GM08714 (cell line): Measurements from ENCODE around the gene POPDC2.

Experiments used
- H3K4me3 ChIP-seq: fragments of 200-500 bp; sonication (Bioruptor generic); 2 replicates; pipeline ENCODE4 v1.5.1; 2014; ENCODE audit warnings: mild to moderate bottlenecking, low read length, inconsistent platforms
- ZNF274 ChIP-seq: IDR thresholded peaks from 2 replicates; pipeline ENCODE4 v1.6.1; 2012; ENCODE audit warnings: mild to moderate bottlenecking, low read depth, low read length

POPDC2 gene

DNA sequence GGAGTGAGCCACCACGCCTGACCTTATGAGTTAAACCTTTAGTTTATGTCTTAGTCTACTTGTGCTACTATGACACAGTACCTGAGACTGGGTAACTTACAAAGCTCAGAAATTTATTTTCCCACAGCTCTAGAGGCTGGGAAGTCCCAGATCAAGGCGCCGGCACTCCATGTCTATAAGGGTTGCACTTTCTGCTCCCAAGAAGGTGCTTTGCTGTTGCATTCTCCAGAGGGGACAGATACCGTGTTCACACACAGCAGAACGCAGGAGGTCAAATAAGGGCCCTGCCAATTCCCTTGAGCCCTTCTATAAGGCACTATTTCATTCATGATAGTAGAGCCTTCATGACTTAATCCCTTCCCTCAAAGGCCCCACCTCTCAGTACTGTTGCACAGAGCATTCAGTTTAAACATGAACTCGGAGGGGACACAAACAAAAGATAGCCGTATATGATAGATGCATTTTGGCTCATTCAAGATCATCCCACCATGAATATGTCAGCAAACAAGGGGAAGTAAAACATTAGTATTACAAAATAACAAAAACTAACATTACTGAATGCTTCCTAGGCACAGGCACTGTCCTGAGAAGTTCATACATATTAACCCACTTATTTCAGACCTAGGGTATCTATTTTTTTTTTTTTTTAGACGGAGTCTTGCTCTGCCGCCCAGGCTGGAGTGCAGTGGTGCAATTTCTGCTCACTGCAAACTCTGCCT, 36.2 kb downstream of the POPDC2 start:
- no peak overlapping the region for H3K4me3 ChIP-seq
- TF ChIP-seq ZNF274, result no peak

DNA sequence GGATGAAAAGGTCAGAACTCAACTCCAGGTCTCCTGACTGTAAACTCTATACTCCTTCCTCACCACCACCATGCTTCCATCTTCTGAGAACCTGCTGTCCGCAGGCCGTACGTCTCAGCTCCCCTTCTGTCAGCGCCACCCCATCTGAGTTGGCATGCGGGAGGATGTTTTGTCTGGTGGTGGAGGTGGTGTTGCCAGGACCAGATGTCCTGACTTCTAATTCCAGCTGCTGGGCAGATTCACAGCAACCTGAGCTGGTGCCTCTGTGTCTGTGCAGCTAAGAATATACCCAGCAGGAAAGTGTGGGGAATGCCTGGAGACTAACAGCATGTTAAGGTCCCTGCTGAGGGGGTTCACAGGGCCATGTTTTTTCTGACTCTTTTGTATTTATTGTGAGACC, 39.5 kb downstream of the POPDC2 start:
- TF ChIP-seq ZNF274, result no peak
- no peak overlapping the region for H3K4me3 ChIP-seq

DNA sequence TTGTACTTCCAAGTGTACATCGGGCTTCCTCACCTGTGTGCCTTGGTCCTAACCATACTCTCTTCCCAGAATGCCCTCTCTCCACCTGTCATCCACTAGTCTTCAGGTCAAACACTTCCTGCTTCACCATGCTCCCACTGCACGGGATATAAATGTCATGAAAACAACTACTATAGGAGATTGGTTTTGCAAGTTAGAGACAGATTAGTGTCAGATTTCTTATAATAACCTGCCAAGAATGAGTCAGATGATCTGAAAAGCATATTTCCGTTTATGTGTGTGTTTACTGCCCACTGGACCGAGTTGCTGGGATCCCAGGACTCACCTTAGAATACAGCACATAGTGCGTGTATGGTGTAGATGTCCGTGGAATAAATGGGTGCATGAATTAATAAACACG, 41.3 kb downstream of the POPDC2 start:
- no peak for TF ChIP-seq ZNF274
- H3K4me3 ChIP-seq, result no peak overlapping the region

DNA sequence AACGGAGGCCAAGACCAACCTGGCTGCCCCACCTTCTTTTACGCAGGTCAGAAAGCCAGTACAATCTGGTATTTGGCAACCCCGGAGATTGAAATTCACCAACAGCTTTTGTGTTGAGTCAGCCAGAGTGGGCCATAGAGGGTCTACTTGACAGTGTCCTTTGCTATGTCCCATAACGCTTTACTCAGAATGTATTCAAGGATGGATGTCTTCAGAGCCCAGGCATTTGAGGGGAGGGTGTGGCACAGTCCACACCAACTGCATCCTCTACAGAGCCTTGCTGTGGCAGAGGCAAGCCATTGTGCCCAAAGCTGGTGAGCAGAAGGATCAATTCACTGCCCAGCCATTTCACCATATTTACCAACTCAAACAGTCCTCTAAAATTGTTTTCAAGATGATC, 44.3 kb downstream of the POPDC2 start:
- no peak overlapping the region for H3K4me3 ChIP-seq
- TF ChIP-seq ZNF274, result no peak

DNA sequence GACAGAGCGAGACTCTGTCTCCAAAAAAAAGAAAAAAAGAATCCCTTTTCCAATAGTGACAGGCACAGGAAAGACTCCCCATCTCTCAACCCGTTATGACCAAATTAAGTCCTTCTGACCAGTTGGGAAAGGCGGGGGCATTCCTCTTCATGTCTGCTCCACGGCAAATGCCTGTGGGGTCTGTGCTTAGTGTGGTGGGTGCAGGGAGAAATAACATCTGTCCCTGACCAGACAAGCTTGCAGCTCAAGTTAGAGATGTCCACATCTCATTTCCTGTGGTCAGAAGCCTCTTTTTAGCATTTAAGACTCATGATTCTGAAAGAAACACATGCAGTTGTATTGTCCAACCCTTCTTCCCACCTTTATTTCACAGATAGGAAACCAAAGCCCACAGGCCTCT, 46.5 kb downstream of the POPDC2 start:
- no peak overlapping the region for H3K4me3 ChIP-seq
- no peak for TF ChIP-seq ZNF274

DNA sequence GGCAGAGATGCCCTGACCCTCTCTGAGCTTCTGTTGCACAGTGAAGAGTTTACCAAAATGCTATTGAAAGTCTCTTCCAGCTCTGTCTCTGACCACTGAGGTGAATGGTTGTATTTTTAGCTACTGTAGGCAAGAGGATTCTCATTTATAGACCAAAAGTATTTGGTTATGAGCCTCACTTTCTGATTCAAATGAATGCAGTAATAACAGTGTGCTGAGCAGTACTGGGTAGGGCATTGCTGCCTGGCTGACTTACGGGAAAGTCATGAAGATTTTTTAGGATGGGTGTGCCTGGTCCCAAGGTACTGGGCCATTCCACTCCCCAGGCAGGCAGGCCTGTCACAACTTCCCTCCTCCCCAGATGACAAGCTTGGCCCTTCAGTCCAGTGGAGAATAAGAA, 47.2 kb downstream of the POPDC2 start:
- H3K4me3 ChIP-seq, result no peak overlapping the region
- TF ChIP-seq ZNF274, result no peak

DNA sequence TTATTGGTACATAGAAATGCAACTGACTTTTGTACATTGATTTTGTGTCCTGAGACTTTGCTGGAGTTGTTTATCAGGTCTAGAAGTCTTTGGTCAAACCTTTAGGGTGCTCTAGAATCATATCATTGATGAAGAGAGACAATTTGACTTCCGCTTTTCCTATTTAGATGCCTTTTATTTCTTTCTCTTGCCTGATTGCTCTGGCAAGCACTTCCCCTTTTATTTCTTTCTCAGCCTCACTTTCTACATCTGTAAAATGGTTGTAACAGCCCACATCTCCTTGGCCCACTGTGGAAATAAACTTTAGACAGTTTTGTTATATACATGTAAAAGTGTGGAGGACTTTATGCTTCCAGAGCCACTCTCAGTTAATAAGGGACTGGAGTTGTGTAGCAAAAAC, 48.7 kb downstream of the POPDC2 start:
- no peak for TF ChIP-seq ZNF274
- no peak overlapping the region for H3K4me3 ChIP-seq

DNA sequence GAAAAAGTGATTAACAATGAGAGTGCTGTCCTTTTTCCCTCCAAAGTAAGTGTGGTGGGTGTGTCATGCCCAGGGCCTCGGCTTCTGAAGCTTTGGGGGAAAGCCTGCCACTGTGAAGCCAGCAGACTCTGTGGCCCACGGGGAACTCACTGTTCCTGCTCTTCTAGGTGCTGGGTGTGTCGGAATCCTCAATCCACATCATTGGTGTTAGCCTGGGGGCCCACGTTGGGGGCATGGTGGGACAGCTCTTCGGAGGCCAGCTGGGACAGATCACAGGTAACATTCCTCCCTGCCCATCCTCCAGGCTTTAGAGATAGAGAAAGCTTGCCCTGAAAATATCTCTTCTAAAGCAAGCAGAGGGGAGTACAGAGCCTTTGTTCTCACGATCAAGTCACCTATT, 51.1 kb downstream of the POPDC2 start:
- H3K4me3 ChIP-seq, result no peak overlapping the region
- no peak for TF ChIP-seq ZNF274

DNA sequence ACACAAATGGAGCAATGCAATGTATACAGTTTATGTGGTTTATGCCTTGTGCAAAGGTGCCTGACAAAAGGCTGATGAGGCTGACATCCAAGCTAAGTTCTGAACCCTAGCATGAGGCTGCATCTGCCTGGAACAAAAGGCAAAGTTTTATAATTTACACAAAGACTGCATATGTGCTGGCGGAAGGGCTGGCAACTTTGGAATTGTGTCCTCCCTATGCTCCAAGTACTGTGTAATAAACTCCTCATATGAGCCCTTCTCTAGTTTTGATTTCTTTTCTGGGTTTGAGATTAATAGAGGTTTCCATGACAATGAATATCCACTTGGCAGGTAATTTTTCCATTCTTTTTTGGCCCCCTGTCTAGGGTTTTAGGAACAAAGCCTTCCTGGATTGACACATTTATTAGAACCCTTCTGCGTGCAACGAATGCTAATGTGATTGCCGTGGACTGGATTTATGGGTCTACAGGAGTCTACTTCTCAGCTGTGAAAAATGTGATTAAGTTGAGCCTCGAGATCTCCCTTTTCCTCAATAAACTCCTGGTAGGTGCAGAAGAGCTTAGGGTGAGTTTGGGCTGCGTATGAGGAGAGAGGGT, 51.9 kb downstream of the POPDC2 start:
- no peak for TF ChIP-seq ZNF274
- H3K4me3 ChIP-seq, result no peak overlapping the region

DNA sequence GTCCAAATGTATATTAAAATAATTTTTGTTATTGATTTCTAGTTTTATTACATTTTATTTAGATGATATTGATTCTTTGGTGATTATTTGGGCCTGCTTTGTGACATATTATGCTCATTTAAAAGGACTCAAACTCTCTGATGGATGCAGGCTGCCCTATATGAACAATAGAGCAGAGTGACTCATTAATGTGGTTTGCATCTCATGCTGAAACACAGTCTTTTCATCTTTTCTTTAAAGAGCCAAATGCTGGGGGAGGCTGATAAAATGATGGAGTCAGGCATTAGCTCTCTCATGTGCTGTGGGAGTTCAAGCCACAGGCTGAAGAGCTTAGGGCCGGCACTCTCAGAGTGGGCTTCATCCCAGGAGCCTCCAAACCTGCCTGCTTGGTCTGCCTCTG, 55.5 kb downstream of the POPDC2 start:
- no peak overlapping the region for H3K4me3 ChIP-seq
- TF ChIP-seq ZNF274, result no peak

DNA sequence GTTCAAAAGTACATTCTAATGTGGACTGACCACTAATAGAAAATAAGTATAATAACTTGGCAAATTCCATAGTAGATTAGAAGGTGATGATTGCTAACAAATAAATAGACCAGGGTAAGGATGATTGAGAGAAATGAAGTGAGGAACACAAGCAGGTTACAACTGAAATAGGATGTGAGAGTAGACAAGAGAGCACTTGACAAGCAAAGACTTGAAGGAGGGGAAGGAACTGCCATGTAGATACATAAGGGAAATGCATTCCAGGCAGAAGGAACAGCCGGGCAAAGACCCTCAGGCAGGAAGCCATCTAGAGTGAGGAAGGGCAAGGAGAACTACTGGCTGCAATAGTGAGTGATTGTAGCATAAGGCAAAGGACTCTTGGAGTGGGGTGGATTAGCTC, 57.7 kb downstream of the POPDC2 start:
- TF ChIP-seq ZNF274, result no peak
- no peak overlapping the region for H3K4me3 ChIP-seq

DNA sequence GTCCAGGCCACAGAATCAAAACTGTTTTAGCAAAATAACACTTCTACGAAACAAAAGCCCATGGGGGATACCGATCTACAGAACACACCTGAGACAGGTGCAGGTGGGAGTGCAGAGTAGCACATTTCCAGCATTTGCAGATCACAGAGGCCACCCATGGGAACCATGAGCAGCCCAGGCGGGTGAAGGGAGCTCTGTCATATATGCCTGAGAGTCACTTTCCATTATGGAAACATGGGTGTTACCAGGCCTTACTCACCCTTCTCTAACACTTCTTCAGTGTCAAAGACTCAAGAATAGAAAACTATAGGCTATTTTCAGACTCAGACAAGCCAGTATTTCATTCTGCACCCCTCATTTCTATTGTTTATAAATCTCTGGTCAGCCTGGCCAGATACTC, 59.2 kb downstream of the POPDC2 start:
- no peak for TF ChIP-seq ZNF274
- no peak overlapping the region; the same call in 1 of the 2 replicates for H3K4me3 ChIP-seq

DNA sequence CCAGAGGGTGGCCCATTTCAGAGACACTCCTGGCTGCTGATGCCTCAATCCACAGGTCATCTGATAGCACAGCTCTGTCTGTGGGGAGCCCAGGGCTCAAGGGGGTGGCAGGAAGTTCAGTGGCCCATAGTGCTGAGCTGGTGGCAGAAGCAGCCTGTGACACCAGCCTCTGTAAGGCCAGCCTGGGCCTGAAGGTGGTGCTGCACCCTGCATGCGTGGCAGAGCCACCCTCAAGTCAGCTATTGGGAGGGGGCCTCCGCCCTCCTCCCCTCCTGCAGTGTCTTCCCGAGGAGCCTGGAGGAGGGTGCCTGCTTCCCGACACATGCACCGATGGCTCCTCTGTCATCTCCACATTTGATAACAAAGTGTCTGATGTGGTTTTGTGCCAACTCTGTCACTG, 59.7 kb downstream of the POPDC2 start:
- no peak for TF ChIP-seq ZNF274
- no peak overlapping the region; the same call in 1 of the 2 replicates for H3K4me3 ChIP-seq

DNA sequence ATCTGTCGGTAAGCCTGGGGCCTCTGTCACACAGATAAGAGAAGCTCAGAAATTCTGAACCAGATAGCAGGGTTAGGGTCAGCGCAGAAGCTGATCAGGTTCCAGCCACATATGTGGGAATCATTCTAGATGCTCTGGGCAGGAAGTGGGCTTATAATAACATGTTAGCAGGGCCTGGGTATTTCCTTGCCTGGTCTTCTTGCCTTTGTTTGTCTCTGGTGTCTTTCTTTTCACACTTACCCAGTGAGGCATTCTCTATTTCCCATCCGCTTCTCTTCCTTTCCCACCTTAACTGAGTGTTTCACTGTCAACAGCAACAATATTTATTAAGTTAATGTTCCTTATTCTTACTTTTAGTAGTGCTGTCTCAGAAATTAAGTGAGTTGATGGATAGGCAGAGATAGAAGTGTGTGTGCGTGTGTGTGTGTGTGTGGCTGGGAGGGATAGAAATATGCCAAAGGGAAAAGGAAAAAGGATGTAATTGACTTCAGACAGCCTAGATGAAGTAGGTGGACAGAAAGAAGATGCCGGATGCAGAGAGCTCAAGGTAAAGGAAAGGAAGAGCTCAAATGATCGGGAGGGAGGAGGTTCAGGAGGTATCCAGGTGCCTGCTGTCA, 60.7 kb downstream of the POPDC2 start:
- TF ChIP-seq ZNF274, result no peak
- H3K4me3 ChIP-seq, result peak overlapping the region; percentile 32; the same call in 1 of the 2 replicates

DNA sequence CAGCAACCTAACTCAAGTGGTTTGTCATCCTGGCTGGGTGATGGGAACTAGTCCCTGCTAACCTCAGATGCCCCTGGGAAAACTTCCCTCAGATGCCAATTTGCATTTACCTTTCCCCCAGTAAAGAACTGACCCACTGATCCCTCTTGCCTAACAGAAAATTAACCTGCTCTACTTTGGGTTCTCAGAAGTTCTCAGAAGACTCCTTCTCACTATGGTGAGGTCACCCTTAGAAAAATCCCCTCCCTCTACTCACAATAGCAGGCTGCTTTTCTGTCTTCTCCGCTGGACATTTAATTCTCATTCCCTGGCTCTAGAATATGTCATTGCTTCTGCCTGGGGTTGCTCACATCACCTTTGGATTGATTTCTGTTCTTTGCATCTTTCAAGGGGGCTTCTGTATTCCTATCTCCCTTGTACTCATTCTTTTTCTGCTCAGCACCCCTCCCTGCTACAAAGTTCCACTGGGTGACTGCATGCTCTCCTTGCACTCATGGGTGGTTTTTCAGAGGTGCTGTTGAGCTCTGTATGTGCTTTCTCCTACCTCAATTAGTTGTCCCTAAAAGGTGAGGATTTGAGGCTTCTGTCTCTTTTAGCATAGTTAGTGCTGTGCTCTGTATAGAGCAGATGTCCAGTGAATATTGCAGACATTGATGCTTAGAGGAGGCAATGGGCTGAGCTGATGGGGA, 61.8 kb downstream of the POPDC2 start:
- peak overlapping the region; percentile 32; the same call in 1 of the 2 replicates for H3K4me3 ChIP-seq

More for the DNA sequence above, 61.8 kb downstream of the POPDC2 start:
- TF ChIP-seq ZNF274, result no peak
